GM19324 (cell line): ENCODE measurements around the gene ACSF3.
A peak's percentile ranks its signal among the peaks of the same experiment; 100 is the strongest.

ENCODE experiments used
- ATAC-seq: cut with Tn5 transposase; IDR thresholded peaks from one replicate; pipeline ENCODE4 v1.9.1; 2021; ENCODE audit warnings: mild to moderate bottlenecking, moderate library complexity; ENCODE audit not compliant: unreplicated experiment, low FRiP score

ACSF3 gene

GRCh38 chr16:89105599-89106151, 12.0 kb downstream of the ACSF3 start:
- no peak for ATAC-seq

DNA sequence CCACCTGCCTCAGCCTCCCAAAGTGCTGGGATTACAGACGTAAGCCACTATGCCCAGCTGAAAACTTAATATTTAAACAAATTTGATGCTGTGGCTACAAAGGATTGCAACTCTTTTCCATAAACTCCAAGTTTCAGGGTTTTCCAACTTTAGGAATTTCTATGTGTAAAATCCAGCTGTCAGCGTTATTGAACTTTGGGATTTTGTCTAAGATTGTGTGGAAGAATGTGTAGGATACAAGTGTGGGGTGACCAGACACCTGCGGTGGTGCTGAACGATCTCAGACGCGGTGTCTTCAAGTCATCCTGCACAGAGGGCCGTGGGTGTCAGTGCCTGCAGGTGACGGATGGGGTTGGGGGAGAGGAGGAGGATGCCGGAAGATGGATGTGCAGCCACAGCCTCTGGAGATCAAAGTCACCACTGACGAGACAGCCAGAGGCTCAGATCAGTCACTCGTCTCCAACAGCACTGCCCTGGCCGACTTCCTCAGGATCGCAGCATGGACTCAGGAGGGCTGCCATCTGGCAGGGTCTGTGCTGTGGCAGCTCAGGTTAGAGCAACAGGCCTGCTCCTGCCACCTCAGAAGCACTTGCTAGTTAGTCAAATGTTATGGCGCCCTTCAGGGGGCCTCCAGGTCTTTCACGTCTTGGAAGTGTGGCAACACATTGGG, 13.0 kb downstream of the ACSF3 start:
- ATAC-seq: no peak

- no peak for ATAC-seq
These were observed 13.5 kb downstream of the ACSF3 start for GRCh38 chr16:89107203-89107582.

GRCh38 chr16:89108416-89108815, 14.8 kb downstream of the ACSF3 start:
- ATAC-seq: no peak

GRCh38 chr16:89110641-89111040, 17.0 kb downstream of the ACSF3 start:
- no peak for ATAC-seq

DNA sequence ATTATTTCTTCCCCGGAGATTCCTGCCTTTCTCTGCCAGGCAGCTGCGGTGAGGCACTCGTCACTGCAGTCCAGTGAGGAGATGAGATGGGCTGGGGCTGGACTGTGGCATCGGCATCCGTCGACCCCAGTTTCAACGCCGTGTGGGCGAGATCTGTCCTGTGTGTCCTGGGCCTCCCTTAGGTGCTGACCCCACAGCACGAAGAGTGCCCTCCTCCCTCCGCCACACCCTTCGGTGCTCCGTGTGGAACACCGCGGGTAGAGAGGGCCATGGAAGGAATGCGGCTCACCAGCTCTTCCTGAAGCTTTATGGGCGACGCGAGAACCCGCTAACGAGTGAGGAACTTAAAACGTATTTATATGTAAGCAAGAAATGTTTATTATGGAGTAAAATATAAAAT, 17.6 kb downstream of the ACSF3 start:
- no peak for ATAC-seq

GRCh38 chr16:89112377-89113151, 18.9 kb downstream of the ACSF3 start:
- ATAC-seq: no peak

DNA sequence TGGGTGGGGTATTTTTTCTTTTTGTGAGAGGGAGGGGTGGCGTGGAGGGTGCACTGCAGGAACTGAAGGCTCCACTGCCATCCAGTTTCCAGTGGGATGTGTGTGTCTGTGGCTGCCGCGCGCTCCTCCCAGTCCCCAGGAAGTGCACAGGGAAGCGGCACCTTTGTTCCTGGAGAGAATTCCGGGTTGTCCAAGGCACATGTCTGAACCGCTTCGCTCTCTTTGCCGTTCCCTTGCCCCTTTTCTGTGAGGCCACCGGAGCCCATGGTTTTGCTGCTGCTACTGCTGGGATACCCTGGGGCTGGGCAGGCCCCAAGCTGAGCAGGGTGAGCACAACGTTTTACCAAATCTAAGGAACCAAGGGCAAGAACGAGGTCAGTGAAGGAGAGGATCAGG, 19.5 kb downstream of the ACSF3 start:
- no peak for ATAC-seq

- no peak for ATAC-seq
These were observed 20.0 kb downstream of the ACSF3 start for GRCh38 chr16:89113661-89114060.

DNA sequence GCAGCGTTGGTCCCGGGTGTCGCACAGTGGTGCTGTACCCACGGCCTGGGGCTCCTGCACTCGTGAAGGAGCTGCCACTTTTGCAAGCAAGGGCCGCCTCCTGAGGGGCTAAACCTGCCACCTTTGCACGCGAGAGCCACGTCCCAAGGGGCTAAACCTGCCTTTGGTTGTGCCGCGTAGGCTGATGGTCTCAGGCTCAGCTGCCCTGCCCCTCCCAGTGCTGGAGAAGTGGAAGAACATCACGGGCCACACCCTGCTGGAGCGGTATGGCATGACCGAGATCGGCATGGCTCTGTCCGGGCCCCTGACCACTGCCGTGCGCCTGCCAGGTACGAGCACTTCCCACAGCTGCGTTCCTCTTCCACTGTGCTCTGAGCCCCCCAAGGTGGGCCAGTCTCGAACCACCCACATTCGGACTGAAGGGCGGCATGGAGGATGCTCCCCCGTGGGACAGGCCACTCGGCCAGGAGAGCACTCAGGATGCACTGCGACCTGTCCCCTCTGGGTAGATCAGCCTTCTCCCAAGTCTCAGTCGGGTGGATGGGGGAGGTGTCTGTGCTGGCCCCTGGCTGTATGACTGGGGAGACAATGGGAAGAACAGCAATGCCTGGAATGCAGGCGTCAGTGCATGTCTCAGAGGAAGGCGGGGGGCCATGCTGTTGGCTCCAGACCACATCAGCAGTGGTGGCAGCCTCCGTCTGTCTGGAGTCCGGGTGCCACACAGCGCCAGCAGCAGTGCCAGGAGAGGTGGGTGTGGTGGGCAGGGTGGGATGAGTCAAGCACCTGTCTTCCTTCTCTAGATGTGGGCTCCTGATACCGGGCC, 20.7 kb downstream of the ACSF3 start:
- no peak for ATAC-seq

- ATAC-seq: peak; percentile 59
These were observed 21.7 kb downstream of the ACSF3 start for GRCh38 chr16:89115216-89115861.

GRCh38 chr16:89116341-89117226, 22.9 kb downstream of the ACSF3 start:
- ATAC-seq: no peak

DNA sequence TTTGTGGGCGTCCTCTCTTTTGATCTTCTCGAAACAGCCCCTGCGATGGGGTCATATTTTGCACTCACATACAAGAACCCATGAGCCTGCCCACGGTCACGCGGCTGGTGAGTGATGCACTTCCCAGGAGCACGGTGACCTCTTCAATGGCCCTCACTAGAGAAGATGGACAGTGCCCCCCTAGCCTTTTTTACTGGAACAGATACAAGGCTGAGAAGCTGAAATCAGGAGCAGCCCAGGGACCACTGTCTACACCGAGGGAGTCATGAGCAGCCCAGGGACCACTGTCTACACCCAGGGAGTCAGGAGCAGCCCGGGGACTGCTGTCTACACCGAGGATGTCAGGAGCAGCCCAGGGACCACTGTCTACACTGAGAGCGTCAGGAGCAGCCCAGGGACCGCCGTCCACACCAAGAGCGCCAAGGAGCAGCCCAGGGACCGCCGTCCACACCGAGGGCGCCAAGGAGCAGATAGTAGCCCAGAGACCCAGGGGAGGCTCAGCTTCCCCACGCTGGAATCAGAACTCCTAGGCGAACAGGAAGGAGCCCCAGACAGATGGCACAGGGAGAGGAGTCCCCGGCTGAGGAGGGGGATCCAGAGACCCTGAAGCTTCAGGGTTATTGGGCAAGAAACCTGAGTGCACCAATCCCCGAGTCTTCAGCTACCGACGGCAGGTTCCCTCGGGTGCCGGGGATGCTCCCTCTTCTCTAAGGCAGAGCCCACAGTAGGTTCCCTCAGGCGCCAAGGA, 23.7 kb downstream of the ACSF3 start:
- ATAC-seq: no peak

GRCh38 chr16:89117975-89118289, 24.3 kb downstream of the ACSF3 start:
- ATAC-seq: no peak

DNA sequence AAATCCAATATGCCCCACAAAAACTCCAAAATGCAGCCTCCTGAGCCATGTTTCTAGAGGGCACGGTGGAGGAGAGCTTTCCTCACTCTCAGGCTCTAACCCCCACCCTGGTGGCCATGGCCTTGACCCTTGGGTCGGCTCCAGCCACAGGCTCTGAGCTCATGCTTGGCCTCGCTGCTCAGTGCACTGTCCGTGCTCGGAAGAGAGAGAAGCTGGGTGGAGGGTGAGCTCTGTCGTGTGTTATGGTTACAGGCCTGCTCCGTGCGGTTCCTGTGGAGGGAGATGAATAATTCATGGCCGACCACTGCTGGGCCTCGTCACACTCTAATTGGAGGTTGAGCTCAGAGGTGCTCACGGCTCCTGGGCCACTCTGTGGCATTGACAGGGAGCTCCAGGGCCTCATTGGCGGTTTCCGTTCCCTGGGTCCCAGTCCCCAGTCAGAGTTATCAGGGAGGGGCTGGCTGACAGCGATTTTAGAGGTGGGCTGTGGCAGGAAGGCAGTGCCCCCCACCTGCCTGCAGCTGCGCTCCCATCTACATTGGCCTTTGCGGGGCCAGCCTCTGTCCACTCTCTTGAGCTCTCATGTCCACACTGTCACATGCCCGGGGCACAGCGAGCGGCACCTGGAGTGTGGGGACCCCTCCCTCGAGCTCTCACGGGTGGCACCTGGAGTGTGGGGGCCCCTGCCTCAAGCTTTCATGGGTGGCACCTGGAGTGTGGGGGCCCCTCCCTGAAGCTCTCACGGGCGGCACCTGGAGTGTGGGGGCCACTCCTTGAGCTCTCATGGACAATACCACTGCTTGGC, 24.9 kb downstream of the ACSF3 start:
- ATAC-seq: no peak

- ATAC-seq: no peak
These were observed 25.5 kb downstream of the ACSF3 start for GRCh38 chr16:89119166-89119621.

GRCh38 chr16:89119661-89120141, 26.0 kb downstream of the ACSF3 start:
- ATAC-seq: no peak

DNA sequence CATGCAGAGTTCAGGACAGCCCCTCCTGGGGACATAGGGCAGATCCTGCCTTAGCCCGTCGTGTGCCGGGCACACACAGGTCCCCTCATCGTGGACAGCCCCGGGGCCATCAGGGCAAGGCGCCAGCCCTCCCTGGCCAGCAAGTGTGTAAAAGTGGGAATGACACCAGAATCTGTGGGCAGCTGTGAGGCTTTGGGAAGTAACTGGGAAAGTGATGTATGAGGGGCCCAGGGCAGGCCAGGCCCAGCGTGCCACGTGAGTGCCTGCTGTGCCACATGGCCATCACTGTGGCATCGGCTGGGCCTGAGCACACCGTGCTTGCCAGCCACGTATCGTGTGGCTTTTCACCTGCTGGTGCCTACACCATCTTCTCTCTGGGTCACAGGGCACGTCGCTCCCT, 26.6 kb downstream of the ACSF3 start:
- ATAC-seq: no peak
